IgD-negative memory B cell (primary cell): ENCODE measurements around the gene PTH2. TPM values are rescaled to one million over a fixed set of nuclear protein-coding genes. Genes with fewer than 3 reads are reported as not detected.
"Not testable (repeated sequence)": the region's sequence is repeated elsewhere in the genome, so short reads cannot be mapped to it uniquely, and the experiment has no call there.

Source experiments
- H3K27ac Mint-ChIP-seq, 3 donors: one replicate each; pipeline ENCODE4 v1.8.0; 2020 to 2022; ENCODE audit warnings: mild to moderate bottlenecking in 3 of 3, mixed read lengths in 3 of 3, moderate library complexity in 1 of 3
- H3K27me3 Mint-ChIP-seq: one replicate; pipeline ENCODE4 v1.8.0; 2021; ENCODE audit warnings: mixed read lengths
- H3K36me3 Mint-ChIP-seq: one replicate; pipeline ENCODE4 v1.8.0; 2020; ENCODE audit warnings: mild to moderate bottlenecking, mixed read lengths
- H3K4me1 Mint-ChIP-seq, 3 donors: one replicate each; pipeline ENCODE4 v1.8.0; 2020 to 2022; ENCODE audit warnings: mixed read lengths in 3 of 3, mild to moderate bottlenecking in 1 of 3
- H3K4me3 Mint-ChIP-seq, 4 donors: one replicate each; pipeline ENCODE4 v1.8.0; 2020 to 2022; ENCODE audit warnings: mild to moderate bottlenecking in 4 of 4, mixed read lengths in 4 of 4, moderate library complexity in 3 of 4
- H3K9me3 Mint-ChIP-seq, 3 donors: one replicate each; pipeline ENCODE4 v1.8.0; 2020 to 2021; ENCODE audit warnings: mixed read lengths in 3 of 3, mild to moderate bottlenecking in 1 of 3
- polyA plus RNA-seq: library from polyadenylated mRNA; unstranded; fragments of 300-500 nt; fragmentation: Illumina TruSeq; gene quantifications from one replicate; pipeline ENCODE4 v1.2.3, GENCODE V29; 2021

PTH2 gene
- polyA plus RNA-seq, 1 donor from 2014 or later, result not detected

DNA sequence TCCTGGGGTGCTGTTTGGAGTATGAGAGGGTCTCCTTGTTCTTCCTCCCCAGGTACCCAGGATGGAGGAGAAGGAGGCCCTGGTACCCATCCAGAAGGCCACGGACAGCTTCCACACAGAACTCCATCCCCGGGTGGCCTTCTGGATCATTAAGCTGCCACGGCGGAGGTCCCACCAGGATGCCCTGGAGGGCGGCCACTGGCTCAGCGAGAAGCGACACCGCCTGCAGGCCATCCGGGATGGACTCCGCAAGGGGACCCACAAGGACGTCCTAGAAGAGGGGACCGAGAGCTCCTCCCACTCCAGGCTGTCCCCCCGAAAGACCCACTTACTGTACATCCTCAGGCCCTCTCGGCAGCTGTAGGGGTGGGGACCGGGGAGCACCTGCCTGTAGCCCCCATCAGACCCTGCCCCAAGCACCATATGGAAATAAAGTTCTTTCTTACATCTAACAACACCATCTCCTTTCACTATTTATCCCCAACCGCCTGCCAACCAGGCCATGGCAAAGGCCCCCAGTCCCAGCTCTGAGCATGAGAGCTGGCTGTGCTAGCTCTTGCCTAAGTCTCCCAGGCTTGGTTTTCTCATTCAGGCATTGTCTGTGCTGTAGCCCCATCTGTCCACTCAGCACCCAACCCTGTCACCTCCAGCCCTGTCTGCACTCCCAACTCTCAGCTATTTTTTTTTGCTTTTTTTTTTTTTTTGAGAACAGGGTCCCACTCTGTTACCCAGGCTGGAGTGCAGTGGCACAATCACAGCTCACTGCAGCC is 48.4 kb downstream of the PTH2 start:
- H3K36me3 Mint-ChIP-seq, result no peaks in the 10 kb centered on the region
- H3K9me3 Mint-ChIP-seq, result peaks cover 0 to 4% (median 4%) of the 10 kb centered on the region in 3 donors
- H3K4me3 Mint-ChIP-seq, result no peak overlapping the region
- H3K27me3 Mint-ChIP-seq, result peaks cover 6% of the 10 kb centered on the region
- no peak overlapping the region for H3K27ac Mint-ChIP-seq
- H3K4me1 Mint-ChIP-seq, result peaks cover 0 to 4% (median 0%) of the 10 kb centered on the region in 3 donors

DNA sequence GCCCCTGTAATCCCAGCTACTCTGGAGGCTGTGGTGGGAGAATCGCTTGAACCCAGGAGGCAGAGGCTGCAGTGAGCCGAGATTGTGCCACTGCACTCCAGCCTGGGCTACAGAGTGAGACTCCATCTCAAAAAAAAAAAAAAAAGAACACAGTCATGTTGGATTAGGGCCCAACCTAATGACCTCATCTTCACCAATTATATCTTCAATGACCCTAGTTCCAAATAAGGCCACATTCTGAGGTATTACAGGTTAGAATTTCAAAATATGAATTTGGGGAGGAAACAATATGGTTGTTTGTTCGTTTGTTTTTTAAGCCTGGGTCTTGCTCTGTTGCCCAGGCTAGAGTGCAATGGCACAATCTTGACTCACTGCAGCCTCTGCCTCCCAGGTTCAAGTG is 50.1 kb downstream of the PTH2 start:
- not testable (repeated sequence) for H3K4me3 Mint-ChIP-seq

More for the DNA sequence above, 50.1 kb downstream of the PTH2 start:
- not testable (repeated sequence) for H3K9me3 Mint-ChIP-seq, H3K27me3 Mint-ChIP-seq, H3K4me1 Mint-ChIP-seq, H3K27ac Mint-ChIP-seq, H3K36me3 Mint-ChIP-seq

Other genes with a start within 250 kb of the PTH2 start
- 11.6 TPM for gene SLC6A16, start 98.2 kb downstream of the PTH2 start, polyA plus RNA-seq
- gene CD37, start 88.0 kb downstream of the PTH2 start, polyA plus RNA-seq, result 754 TPM
- 6.3 TPM for gene TEAD2, start 61.0 kb downstream of the PTH2 start, polyA plus RNA-seq
- gene DKKL1, start 59.6 kb downstream of the PTH2 start, polyA plus RNA-seq, result 1.1 TPM
- gene KASH5, start 35.2 kb downstream of the PTH2 start, polyA plus RNA-seq, result not detected
- gene GFY, start 1.9 kb upstream of the PTH2 start, polyA plus RNA-seq, result not detected
- not detected for gene SLC17A7, start 18.1 kb upstream of the PTH2 start, polyA plus RNA-seq
- 98.8 TPM for gene PIH1D1, start 28.4 kb upstream of the PTH2 start, polyA plus RNA-seq
- 67.5 TPM for gene ALDH16A1, start 29.8 kb upstream of the PTH2 start, polyA plus RNA-seq
- 24.3 TPM for gene FLT3LG, start 50.8 kb upstream of the PTH2 start, polyA plus RNA-seq
- 3,792 TPM for gene RPL13A, start 64.2 kb upstream of the PTH2 start, polyA plus RNA-seq
- 3,702 TPM for gene RPS11, start 73.0 kb upstream of the PTH2 start, polyA plus RNA-seq
- 60.8 TPM for gene FCGRT, start 89.2 kb upstream of the PTH2 start, polyA plus RNA-seq
- 3.1 TPM for gene RCN3, start 104.6 kb upstream of the PTH2 start, polyA plus RNA-seq
- gene NOSIP, start 157.1 kb upstream of the PTH2 start, polyA plus RNA-seq, result 144 TPM
- 0.26 TPM for gene PRRG2, start 157.9 kb upstream of the PTH2 start, polyA plus RNA-seq
- 0.70 TPM for gene PRR12, start 167.7 kb upstream of the PTH2 start, polyA plus RNA-seq
- gene RRAS, start 216.7 kb upstream of the PTH2 start, polyA plus RNA-seq, result 18.4 TPM
- gene SCAF1, start 218.8 kb upstream of the PTH2 start, polyA plus RNA-seq, result 3.4 TPM
- gene IRF3, start 242.4 kb upstream of the PTH2 start, polyA plus RNA-seq, result 66.0 TPM
- 16.8 TPM for gene BCL2L12, start 242.5 kb upstream of the PTH2 start, polyA plus RNA-seq